GM23338 (cell line): ENCODE results near the gene HDAC11. TPM values are rescaled to one million over a fixed set of nuclear protein-coding genes. Genes with fewer than 3 reads are reported as not detected.

Experiments
- ATAC-seq: fragments of 200-7000 bp; cut with Tn5 transposase; 3 replicates; pipeline ENCODE4 v1.9.1; 2020
- DNase-seq: peaks from one replicate; pipeline ENCODE4 v3.0.0-alpha.2; 2015; ENCODE audit warnings: low spot score
- H2AFZ ChIP-seq: fragments of 200-600 bp; sonication (generic); 2 replicates; pipeline ENCODE4 v1.8.0; 2016; ENCODE audit warnings: antibody characterized with exemption, mild to moderate bottlenecking, moderate library complexity
- H3F3A ChIP-seq: fragments of 200-600 bp; sonication (generic); replicated peaks from 2 replicates; pipeline ENCODE4 v1.8.0; 2017; ENCODE audit warnings: antibody characterized with exemption, mixed run types, low read depth
- H3K27ac ChIP-seq: fragments of 200-600 bp; sonication (generic); 2 replicates; pipeline ENCODE4 v1.6.1; 2016; ENCODE audit warnings: low read depth
- H3K27me3 ChIP-seq: fragments of 200-600 bp; sonication (generic); 2 replicates; pipeline ENCODE4 v1.8.0; 2016; ENCODE audit warnings: mild to moderate bottlenecking, mixed run types, moderate library complexity; ENCODE audit not compliant: insufficient read depth
- H3K36me3 ChIP-seq: fragments of 200-600 bp; sonication (generic); 2 replicates; pipeline ENCODE4 v1.8.0; 2016; ENCODE audit warnings: mild to moderate bottlenecking; ENCODE audit not compliant: insufficient read depth
- H3K4me1 ChIP-seq: fragments of 200-600 bp; sonication (generic); 2 replicates; pipeline ENCODE4 v1.8.0; 2016; ENCODE audit warnings: mild to moderate bottlenecking, moderate library complexity; ENCODE audit not compliant: insufficient read depth
- H3K4me2 ChIP-seq: fragments of 200-600 bp; sonication (generic); 2 replicates; pipeline ENCODE4 v1.7.1; 2017; ENCODE audit warnings: mixed run types
- H3K4me3 ChIP-seq: fragments of 200-600 bp; sonication (generic); 2 replicates; pipeline ENCODE4 v1.6.1; 2016; ENCODE audit warnings: mixed run types
- H3K79me2 ChIP-seq: fragments of 200-600 bp; sonication (generic); replicated peaks from 2 replicates; pipeline ENCODE4 v1.8.0; 2017; ENCODE audit warnings: mild to moderate bottlenecking; ENCODE audit not compliant: insufficient read depth
- H3K9me2 ChIP-seq: fragments of 200-600 bp; sonication (generic); 2 replicates; pipeline ENCODE4 v1.8.0; 2017; ENCODE audit not compliant: insufficient read depth
- H4K20me1 ChIP-seq: fragments of 200-600 bp; sonication (generic); replicated peaks from 2 replicates; pipeline ENCODE4 v1.8.0; 2017; ENCODE audit warnings: mild to moderate bottlenecking; ENCODE audit not compliant: insufficient read depth
- H3K27ac Mint-ChIP-seq: 2 replicates; pipeline ENCODE4 v1.8.0; 2020; ENCODE audit warnings: inconsistent platforms, mild to moderate bottlenecking, moderate library complexity, mixed read lengths
- H3K27me3 Mint-ChIP-seq: 3 replicates; pipeline ENCODE4 v1.8.0; 2022; ENCODE audit warnings: low read depth, mild to moderate bottlenecking, moderate library complexity, mixed read lengths, inconsistent platforms; ENCODE audit not compliant: insufficient read depth, poor library complexity
- H3K36me3 Mint-ChIP-seq: 3 replicates; pipeline ENCODE4 v1.8.0; 2021; ENCODE audit warnings: low read depth, mild to moderate bottlenecking, inconsistent platforms, moderate library complexity, mixed read lengths
- H3K4me1 Mint-ChIP-seq: 3 replicates; pipeline ENCODE4 v1.8.0; 2020; ENCODE audit warnings: mild to moderate bottlenecking, inconsistent platforms, mixed read lengths
- H3K4me3 Mint-ChIP-seq: 3 replicates; pipeline ENCODE4 v1.8.0; 2021; ENCODE audit warnings: moderate library complexity, mild to moderate bottlenecking, inconsistent platforms, mixed read lengths
- H3K9me3 Mint-ChIP-seq: 3 replicates; pipeline ENCODE4 v1.8.0; 2020; ENCODE audit warnings: moderate library complexity, mild to moderate bottlenecking, inconsistent platforms, mixed read lengths
- CREB1 ChIP-seq: fragments of 250-450 bp; sonication (Bioruptor Pico); IDR thresholded peaks from 2 replicates; pipeline ENCODE4 v1.5.0; 2020; ENCODE audit warnings: low read depth, mild to moderate bottlenecking, moderate library complexity
- NANOG ChIP-seq: IDR thresholded peaks from 2 replicates; pipeline ENCODE4 v1.6.1; 2016; ENCODE audit warnings: antibody characterized with exemption, borderline replicate concordance
- STAT1 ChIP-seq: IDR thresholded peaks from one replicate; pipeline ENCODE4 v1.6.1; 2016; ENCODE audit warnings: antibody characterized with exemption; ENCODE audit not compliant: unreplicated experiment
- polyA plus RNA-seq: library from polyadenylated mRNA; unstranded; fragments of >200 nt; fragmentation: Nextera tagmentation; extraction: Ambion mirVana; gene quantifications from 2 replicates; pipeline ENCODE4 v1.2.1, GENCODE V29; 2016
- total RNA-seq: library from RNA; depleted of rRNA; stranded (reverse); fragments of >200 nt; shearing (Covaris generic); gene quantifications from 2 replicates; pipeline ENCODE4 v1.2.3, GENCODE V29; 2014
- TF ChIP-seq, protein P1 (sequence below), 2 experiments: fragments of 200-600 bp in 1 of 2; sonication (generic) in 1 of 2; conservative IDR thresholded peaks; 2 replicates each; pipeline versions ENCODE4 v1.5.1 to v1.6.1; 2016 to 2017; ENCODE audit warnings: antibody characterized with exemption in 2 of 2, low read depth in 2 of 2, mild to moderate bottlenecking in 2 of 2, moderate library complexity in 1 of 2
- TF ChIP-seq, protein P2 (sequence below): fragments of 250-450 bp; sonication (Bioruptor Pico); IDR thresholded peaks from 2 replicates; pipeline ENCODE4 v1.5.0; 2020; ENCODE audit warnings: mild to moderate bottlenecking, moderate library complexity

The HDAC11 gene
- total and polyA plus RNA-seq, 2 experiments from 2014 or later = 5.4 to 15.8 TPM

DNA sequence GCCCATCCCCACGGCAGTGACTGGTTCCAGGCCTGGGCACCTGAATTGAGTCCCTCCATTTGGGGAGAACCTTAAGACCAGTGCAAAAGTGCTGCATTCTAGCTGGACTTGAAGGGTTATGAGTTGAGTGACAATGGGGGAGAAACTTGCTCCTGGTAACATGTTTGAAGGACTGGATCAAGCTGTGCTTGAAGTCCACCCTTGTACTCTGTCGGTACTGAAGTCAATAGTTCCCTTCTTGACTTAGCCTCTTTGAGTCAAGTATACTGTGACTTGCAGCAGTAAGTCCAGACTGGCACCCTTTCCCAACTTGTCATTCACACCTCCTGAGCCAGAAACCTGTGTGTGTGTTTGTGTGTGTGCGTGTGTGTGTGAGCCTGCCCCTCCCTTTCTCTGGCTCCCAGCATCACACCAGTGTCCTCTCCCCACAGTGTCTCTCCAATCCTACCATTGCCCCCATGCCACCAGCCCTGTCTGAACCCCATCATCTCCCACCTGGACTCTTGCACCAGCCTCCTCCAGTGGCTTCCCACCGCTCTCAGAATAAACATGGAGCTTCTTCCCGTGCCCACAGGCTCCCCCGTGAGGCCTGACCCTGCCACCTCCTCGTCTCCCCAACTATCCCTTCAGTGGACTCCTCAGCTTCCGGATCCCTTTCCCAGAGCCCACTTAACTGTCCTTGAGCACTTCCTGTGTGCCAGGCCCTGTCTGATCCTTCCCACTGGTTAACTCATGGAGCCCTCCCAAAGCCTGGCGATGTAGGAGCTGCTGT is 58.6 kb downstream of the HDAC11 start:
- ATAC-seq (peak; percentile 39), DNase-seq (peak; percentile 43)
- H3K36me3 ChIP-seq = peaks cover 6% of the 10 kb centered on the region; the same call in 1 of the 2 replicates
- H3F3A ChIP-seq = no peaks in the 10 kb centered on the region
- no peak overlapping the region for H2AFZ ChIP-seq
- no peak overlapping the region for H3K4me2 ChIP-seq
- H3K4me1 ChIP-seq = peaks cover 9% of the 10 kb centered on the region; the same call in 1 of the 2 replicates
- no peak overlapping the region for H3K4me3 ChIP-seq
- Mint-ChIP-seq H3K27ac (no peak overlapping the region), H3K4me1 (peaks cover 15% of the 10 kb centered on the region), H3K36me3 (peaks cover 5% of the 10 kb centered on the region; the same call in 2 of the 3 replicates), H3K9me3 (peaks cover 23% of the 10 kb centered on the region), H3K4me3 (no peak overlapping the region), H3K27me3 (peaks cover 21% of the 10 kb centered on the region)
- no peaks in the 10 kb centered on the region for H3K9me2 ChIP-seq
- no peaks in the 10 kb centered on the region for H3K27me3 ChIP-seq
- no peak overlapping the region for H3K27ac ChIP-seq
- TF ChIP-seq CREB1 (CRISPR knock-in tag) (no peak), STAT1 (no peak), NANOG (no peak)
- TF ChIP-seq, protein P1, sequence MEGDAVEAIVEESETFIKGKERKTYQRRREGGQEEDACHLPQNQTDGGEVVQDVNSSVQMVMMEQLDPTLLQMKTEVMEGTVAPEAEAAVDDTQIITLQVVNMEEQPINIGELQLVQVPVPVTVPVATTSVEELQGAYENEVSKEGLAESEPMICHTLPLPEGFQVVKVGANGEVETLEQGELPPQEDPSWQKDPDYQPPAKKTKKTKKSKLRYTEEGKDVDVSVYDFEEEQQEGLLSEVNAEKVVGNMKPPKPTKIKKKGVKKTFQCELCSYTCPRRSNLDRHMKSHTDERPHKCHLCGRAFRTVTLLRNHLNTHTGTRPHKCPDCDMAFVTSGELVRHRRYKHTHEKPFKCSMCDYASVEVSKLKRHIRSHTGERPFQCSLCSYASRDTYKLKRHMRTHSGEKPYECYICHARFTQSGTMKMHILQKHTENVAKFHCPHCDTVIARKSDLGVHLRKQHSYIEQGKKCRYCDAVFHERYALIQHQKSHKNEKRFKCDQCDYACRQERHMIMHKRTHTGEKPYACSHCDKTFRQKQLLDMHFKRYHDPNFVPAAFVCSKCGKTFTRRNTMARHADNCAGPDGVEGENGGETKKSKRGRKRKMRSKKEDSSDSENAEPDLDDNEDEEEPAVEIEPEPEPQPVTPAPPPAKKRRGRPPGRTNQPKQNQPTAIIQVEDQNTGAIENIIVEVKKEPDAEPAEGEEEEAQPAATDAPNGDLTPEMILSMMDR (conservative IDR thresholded peaks at IDR 0.05; ENCODE audit: low read depth in 2 of 2) = peak; percentile 27 to 44; a peak in 1 of 4 replicates
- TF ChIP-seq, protein P2, sequence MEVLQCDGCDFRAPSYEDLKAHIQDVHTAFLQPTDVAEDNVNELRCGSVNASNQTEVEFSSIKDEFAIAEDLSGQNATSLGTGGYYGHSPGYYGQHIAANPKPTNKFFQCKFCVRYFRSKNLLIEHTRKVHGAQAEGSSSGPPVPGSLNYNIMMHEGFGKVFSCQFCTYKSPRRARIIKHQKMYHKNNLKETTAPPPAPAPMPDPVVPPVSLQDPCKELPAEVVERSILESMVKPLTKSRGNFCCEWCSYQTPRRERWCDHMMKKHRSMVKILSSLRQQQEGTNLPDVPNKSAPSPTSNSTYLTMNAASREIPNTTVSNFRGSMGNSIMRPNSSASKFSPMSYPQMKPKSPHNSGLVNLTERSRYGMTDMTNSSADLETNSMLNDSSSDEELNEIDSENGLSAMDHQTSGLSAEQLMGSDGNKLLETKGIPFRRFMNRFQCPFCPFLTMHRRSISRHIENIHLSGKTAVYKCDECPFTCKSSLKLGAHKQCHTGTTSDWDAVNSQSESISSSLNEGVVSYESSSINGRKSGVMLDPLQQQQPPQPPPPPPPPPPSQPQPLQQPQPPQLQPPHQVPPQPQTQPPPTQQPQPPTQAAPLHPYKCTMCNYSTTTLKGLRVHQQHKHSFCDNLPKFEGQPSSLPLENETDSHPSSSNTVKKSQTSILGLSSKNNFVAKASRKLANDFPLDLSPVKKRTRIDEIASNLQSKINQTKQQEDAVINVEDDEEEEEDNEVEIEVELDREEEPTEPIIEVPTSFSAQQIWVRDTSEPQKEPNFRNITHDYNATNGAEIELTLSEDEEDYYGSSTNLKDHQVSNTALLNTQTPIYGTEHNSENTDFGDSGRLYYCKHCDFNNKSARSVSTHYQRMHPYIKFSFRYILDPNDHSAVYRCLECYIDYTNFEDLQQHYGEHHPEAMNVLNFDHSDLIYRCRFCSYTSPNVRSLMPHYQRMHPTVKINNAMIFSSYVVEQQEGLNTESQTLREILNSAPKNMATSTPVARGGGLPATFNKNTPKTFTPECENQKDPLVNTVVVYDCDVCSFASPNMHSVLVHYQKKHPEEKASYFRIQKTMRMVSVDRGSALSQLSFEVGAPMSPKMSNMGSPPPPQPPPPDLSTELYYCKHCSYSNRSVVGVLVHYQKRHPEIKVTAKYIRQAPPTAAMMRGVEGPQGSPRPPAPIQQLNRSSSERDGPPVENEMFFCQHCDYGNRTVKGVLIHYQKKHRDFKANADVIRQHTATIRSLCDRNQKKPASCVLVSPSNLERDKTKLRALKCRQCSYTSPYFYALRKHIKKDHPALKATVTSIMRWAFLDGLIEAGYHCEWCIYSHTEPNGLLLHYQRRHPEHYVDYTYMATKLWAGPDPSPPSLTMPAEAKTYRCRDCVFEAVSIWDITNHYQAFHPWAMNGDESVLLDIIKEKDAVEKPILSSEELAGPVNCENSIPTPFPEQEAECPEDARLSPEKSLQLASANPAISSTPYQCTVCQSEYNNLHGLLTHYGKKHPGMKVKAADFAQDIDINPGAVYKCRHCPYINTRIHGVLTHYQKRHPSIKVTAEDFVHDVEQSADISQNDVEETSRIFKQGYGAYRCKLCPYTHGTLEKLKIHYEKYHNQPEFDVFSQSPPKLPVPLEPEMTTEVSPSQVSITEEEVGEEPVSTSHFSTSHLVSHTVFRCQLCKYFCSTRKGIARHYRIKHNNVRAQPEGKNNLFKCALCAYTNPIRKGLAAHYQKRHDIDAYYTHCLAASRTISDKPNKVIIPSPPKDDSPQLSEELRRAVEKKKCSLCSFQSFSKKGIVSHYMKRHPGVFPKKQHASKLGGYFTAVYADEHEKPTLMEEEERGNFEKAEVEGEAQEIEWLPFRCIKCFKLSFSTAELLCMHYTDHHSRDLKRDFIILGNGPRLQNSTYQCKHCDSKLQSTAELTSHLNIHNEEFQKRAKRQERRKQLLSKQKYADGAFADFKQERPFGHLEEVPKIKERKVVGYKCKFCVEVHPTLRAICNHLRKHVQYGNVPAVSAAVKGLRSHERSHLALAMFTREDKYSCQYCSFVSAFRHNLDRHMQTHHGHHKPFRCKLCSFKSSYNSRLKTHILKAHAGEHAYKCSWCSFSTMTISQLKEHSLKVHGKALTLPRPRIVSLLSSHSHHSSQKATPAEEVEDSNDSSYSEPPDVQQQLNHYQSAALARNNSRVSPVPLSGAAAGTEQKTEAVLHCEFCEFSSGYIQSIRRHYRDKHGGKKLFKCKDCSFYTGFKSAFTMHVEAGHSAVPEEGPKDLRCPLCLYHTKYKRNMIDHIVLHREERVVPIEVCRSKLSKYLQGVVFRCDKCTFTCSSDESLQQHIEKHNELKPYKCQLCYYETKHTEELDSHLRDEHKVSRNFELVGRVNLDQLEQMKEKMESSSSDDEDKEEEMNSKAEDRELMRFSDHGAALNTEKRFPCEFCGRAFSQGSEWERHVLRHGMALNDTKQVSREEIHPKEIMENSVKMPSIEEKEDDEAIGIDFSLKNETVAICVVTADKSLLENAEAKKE (CRISPR knock-in tag) = no peak
- no peaks in the 10 kb centered on the region for H4K20me1 ChIP-seq
- H3K79me2 ChIP-seq = no peaks in the 10 kb centered on the region
